ENCODE results near the gene PTPRG.

PTPRG gene

DNA sequence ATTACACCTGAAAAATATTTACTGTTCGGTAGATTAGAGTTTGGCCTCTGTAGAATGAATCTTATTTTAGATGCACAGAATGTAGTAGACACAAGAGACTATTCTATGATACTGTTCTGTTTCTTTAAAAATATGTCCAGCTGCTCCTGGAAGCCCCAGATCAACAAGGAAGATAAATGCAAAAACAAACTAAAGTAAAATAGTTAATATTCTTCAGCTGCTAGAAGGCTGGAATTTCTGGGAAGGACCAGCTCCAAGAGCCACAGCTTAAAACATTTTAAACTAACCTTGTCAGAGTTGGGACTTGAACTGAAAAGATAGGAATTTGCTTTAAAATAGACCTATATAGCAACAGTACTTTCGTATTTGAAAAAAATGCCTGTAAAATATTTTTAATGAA lies 277.9 kb downstream of the PTPRG start:
- Histone ChIP-seq H3K4me3 (ENCODE audit: insufficient read depth, low read depth, low read length, poor library complexity, severe bottlenecking) (no peak overlapping the region), H3K4me1 (ENCODE audit: control insufficient read depth, insufficient read depth, low read length, poor library complexity, severe bottlenecking) (no peaks in the 10 kb centered on the region), H3K27me3 (replicated peaks; ENCODE audit: control insufficient read depth, insufficient read depth, low read length, poor library complexity, severe bottlenecking) (no peaks in the 10 kb centered on the region), H3K27ac (ENCODE audit: insufficient read depth, low read length, poor library complexity, severe bottlenecking) (no peak overlapping the region), H3K9me3 (ENCODE audit: control insufficient read depth, low read length) (no peaks in the 10 kb centered on the region), H3K36me3 (ENCODE audit: control insufficient read depth, insufficient read depth, low read length) (no peaks in the 10 kb centered on the region)
- no peak for DNase-seq

GRCh38 chr3:61841111-61841845 lies 279.9 kb downstream of the PTPRG start:
- no peak for DNase-seq
- no peaks in the 10 kb centered on the region for H3K36me3 ChIP-seq (ENCODE audit: control insufficient read depth, insufficient read depth, low read length)

DNA sequence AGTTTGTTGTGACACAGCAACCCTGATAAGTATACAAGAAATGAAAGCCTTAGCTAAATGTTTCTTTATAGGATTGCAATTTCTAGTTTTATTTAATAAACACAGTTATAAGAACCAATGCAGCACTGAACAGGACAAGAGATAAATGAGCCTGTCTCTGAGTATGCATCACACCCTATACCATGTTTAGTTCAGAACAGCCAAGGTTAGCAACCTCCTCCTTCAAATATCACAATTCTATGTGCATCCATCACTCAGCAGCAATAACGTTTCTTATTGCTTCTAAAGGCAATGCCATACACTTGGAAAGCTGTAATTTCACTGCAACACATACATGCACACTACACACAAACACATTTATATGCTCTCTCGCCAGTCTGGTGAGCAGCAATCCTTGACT lies 280.6 kb downstream of the PTPRG start:
- Histone ChIP-seq H3K9me3 (ENCODE audit: control insufficient read depth, low read length) (no peaks in the 10 kb centered on the region), H3K36me3 (ENCODE audit: control insufficient read depth, insufficient read depth, low read length) (no peaks in the 10 kb centered on the region), H3K27me3 (replicated peaks; ENCODE audit: control insufficient read depth, insufficient read depth, low read length, poor library complexity, severe bottlenecking) (no peaks in the 10 kb centered on the region), H3K27ac (ENCODE audit: insufficient read depth, low read length, poor library complexity, severe bottlenecking) (no peak overlapping the region), H3K4me3 (ENCODE audit: insufficient read depth, low read depth, low read length, poor library complexity, severe bottlenecking) (no peak overlapping the region), H3K4me1 (ENCODE audit: control insufficient read depth, insufficient read depth, low read length, poor library complexity, severe bottlenecking) (no peaks in the 10 kb centered on the region)
- DNase-seq, result no peak

More at GRCh38 chr3:61841111-61841845, 279.9 kb downstream of the PTPRG start:
- no peaks in the 10 kb centered on the region for H3K4me1 ChIP-seq (ENCODE audit: control insufficient read depth, insufficient read depth, low read length, poor library complexity, severe bottlenecking)
- no peak overlapping the region for H3K27ac ChIP-seq (ENCODE audit: insufficient read depth, low read length, poor library complexity, severe bottlenecking)
- no peaks in the 10 kb centered on the region for H3K27me3 ChIP-seq (replicated peaks; ENCODE audit: control insufficient read depth, insufficient read depth, low read length, poor library complexity, severe bottlenecking)
- H3K9me3 ChIP-seq (ENCODE audit: control insufficient read depth, low read length), result no peaks in the 10 kb centered on the region
- H3K4me3 ChIP-seq (ENCODE audit: insufficient read depth, low read depth, low read length, poor library complexity, severe bottlenecking), result no peak overlapping the region

GRCh38 chr3:61844346-61844745 lies 283.0 kb downstream of the PTPRG start:
- DNase-seq, result no peak
- Histone ChIP-seq H3K36me3 (ENCODE audit: control insufficient read depth, insufficient read depth, low read length) (no peaks in the 10 kb centered on the region), H3K4me1 (ENCODE audit: control insufficient read depth, insufficient read depth, low read length, poor library complexity, severe bottlenecking) (no peaks in the 10 kb centered on the region), H3K9me3 (ENCODE audit: control insufficient read depth, low read length) (no peaks in the 10 kb centered on the region), H3K27me3 (replicated peaks; ENCODE audit: control insufficient read depth, insufficient read depth, low read length, poor library complexity, severe bottlenecking) (no peaks in the 10 kb centered on the region), H3K27ac (ENCODE audit: insufficient read depth, low read length, poor library complexity, severe bottlenecking) (no peak overlapping the region), H3K4me3 (ENCODE audit: insufficient read depth, low read depth, low read length, poor library complexity, severe bottlenecking) (no peak overlapping the region)

DNA sequence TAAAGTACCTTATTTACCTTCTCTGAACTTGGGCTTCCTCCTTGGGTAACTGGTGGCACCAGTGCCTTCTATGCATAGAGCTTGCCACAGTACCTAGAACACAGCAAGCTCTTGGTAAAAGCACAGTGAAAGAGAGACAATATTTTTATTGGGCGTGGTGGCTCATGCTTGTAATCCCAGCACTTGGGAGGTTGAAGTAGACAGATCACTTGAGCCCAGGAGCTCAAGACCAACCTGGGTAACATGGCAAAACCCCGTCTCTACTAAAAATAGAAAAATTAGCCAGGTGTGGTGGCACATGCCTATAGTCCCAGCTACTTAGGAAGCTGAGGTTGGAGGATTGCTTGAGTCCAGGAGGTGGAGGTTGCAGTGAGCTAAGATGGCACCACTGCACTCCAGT lies 285.1 kb downstream of the PTPRG start:
- H3K4me1 ChIP-seq (ENCODE audit: control insufficient read depth, insufficient read depth, low read length, poor library complexity, severe bottlenecking), result no peaks in the 10 kb centered on the region
- no peak for DNase-seq
- H3K27ac ChIP-seq (ENCODE audit: insufficient read depth, low read length, poor library complexity, severe bottlenecking), result no peak overlapping the region
- no peak overlapping the region for H3K4me3 ChIP-seq (ENCODE audit: insufficient read depth, low read depth, low read length, poor library complexity, severe bottlenecking)
- no peaks in the 10 kb centered on the region for H3K36me3 ChIP-seq (ENCODE audit: control insufficient read depth, insufficient read depth, low read length)
- no peaks in the 10 kb centered on the region for H3K27me3 ChIP-seq (replicated peaks; ENCODE audit: control insufficient read depth, insufficient read depth, low read length, poor library complexity, severe bottlenecking)
- no peaks in the 10 kb centered on the region for H3K9me3 ChIP-seq (ENCODE audit: control insufficient read depth, low read length)

DNA sequence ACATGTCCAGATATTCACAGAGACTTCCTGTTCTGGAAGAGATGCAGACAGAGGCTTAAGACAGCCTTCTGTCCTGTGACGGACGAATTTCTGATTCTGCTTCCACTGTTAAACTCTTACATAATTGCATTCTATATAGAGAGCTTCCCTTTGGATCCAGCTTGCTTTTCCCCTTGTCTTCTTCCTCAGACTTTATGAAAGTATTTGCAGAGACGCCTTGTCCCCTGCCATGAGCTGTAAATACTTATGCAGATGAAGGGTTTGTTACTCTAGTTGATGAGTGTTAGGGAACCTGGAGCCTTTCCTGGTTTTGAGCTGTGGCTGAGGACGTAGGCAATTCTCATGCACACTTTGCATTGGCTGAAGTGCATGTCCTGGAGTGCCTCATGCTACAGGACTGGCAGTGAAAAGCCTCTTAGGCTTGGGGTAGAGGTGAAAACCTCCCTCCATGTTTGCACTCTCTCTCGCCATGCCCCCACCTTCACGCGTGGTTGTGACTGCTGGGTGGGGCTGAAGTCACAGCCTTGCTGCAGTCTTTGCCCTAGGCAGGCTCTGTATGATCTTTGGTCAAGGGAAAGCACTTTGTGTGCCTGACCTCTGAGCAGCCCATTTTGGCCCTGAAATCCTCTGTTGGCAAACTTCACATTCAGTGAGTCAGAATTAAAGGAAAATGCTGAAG lies 286.6 kb downstream of the PTPRG start:
- no peaks in the 10 kb centered on the region for H3K9me3 ChIP-seq (ENCODE audit: control insufficient read depth, low read length)
- no peak overlapping the region for H3K4me3 ChIP-seq (ENCODE audit: insufficient read depth, low read depth, low read length, poor library complexity, severe bottlenecking)

GRCh38 chr3:61848885-61849284 lies 287.5 kb downstream of the PTPRG start:
- H3K9me3 ChIP-seq (ENCODE audit: control insufficient read depth, low read length), result no peaks in the 10 kb centered on the region
- H3K36me3 ChIP-seq (ENCODE audit: control insufficient read depth, insufficient read depth, low read length), result no peaks in the 10 kb centered on the region
- H3K27ac ChIP-seq (ENCODE audit: insufficient read depth, low read length, poor library complexity, severe bottlenecking), result no peak overlapping the region
- no peaks in the 10 kb centered on the region for H3K4me1 ChIP-seq (ENCODE audit: control insufficient read depth, insufficient read depth, low read length, poor library complexity, severe bottlenecking)
- no peaks in the 10 kb centered on the region for H3K27me3 ChIP-seq (replicated peaks; ENCODE audit: control insufficient read depth, insufficient read depth, low read length, poor library complexity, severe bottlenecking)
- DNase-seq, result no peak
- no peak overlapping the region for H3K4me3 ChIP-seq (ENCODE audit: insufficient read depth, low read depth, low read length, poor library complexity, severe bottlenecking)

More for the DNA sequence above, 286.6 kb downstream of the PTPRG start:
- Histone ChIP-seq H3K27me3 (replicated peaks; ENCODE audit: control insufficient read depth, insufficient read depth, low read length, poor library complexity, severe bottlenecking) (no peaks in the 10 kb centered on the region), H3K36me3 (ENCODE audit: control insufficient read depth, insufficient read depth, low read length) (no peaks in the 10 kb centered on the region), H3K27ac (ENCODE audit: insufficient read depth, low read length, poor library complexity, severe bottlenecking) (no peak overlapping the region), H3K4me1 (ENCODE audit: control insufficient read depth, insufficient read depth, low read length, poor library complexity, severe bottlenecking) (no peaks in the 10 kb centered on the region)
- no peak for DNase-seq

DNA sequence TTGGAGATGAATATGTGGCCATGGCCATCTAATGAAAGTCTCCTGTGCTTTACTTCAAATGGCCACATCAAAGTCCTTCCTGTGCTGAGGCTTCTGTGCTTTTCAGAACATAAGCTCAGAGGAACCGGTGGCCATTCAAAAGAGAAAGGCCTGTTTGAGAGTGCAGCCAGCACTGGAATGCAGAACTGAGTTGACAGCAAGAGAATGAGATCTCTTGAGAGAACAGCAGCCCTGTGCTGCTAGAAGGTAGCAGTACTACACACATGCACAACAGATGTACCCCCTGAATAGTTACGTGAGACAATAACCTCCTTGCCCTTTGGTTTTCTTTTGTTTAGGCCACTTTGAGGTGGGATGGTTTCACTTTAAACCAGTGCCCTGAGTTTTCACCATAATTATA lies 292.5 kb downstream of the PTPRG start:
- DNase-seq, result no peak
- Histone ChIP-seq H3K36me3 (ENCODE audit: control insufficient read depth, insufficient read depth, low read length) (no peaks in the 10 kb centered on the region), H3K27me3 (replicated peaks; ENCODE audit: control insufficient read depth, insufficient read depth, low read length, poor library complexity, severe bottlenecking) (no peaks in the 10 kb centered on the region), H3K4me1 (ENCODE audit: control insufficient read depth, insufficient read depth, low read length, poor library complexity, severe bottlenecking) (no peaks in the 10 kb centered on the region), H3K27ac (ENCODE audit: insufficient read depth, low read length, poor library complexity, severe bottlenecking) (no peak overlapping the region), H3K9me3 (ENCODE audit: control insufficient read depth, low read length) (no peaks in the 10 kb centered on the region), H3K4me3 (ENCODE audit: insufficient read depth, low read depth, low read length, poor library complexity, severe bottlenecking) (no peak overlapping the region)

- Histone ChIP-seq H3K9me3 (ENCODE audit: control insufficient read depth, low read length) (no peaks in the 10 kb centered on the region), H3K36me3 (ENCODE audit: control insufficient read depth, insufficient read depth, low read length) (no peaks in the 10 kb centered on the region)
Observed at GRCh38 chr3:61855211-61855610, 293.8 kb downstream of the PTPRG start.

DNA sequence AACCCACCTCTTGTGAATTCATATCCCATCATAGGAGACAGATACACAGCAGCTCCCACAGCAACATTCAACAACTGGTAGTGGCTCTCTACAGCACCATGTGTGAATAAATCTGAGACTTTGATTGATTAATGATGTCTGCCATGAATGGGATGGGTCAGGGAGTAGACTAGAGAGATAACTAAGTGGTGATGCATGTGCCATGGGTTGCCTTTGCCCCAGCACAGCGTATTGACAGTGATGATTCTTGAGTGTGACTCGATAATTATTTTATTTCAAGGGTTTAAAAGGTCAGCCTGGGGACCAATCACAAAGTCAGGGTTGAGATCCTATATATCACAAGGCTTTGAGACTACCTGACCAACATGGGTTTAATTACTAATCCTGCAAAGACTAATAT lies 295.9 kb downstream of the PTPRG start:
- Histone ChIP-seq H3K27me3 (replicated peaks; ENCODE audit: control insufficient read depth, insufficient read depth, low read length, poor library complexity, severe bottlenecking) (no peaks in the 10 kb centered on the region), H3K36me3 (ENCODE audit: control insufficient read depth, insufficient read depth, low read length) (no peaks in the 10 kb centered on the region), H3K9me3 (ENCODE audit: control insufficient read depth, low read length) (no peaks in the 10 kb centered on the region), H3K4me3 (ENCODE audit: insufficient read depth, low read depth, low read length, poor library complexity, severe bottlenecking) (no peak overlapping the region), H3K4me1 (ENCODE audit: control insufficient read depth, insufficient read depth, low read length, poor library complexity, severe bottlenecking) (no peaks in the 10 kb centered on the region), H3K27ac (ENCODE audit: insufficient read depth, low read length, poor library complexity, severe bottlenecking) (no peak overlapping the region)
- no peak for DNase-seq

More at GRCh38 chr3:61855211-61855610, 293.8 kb downstream of the PTPRG start:
- no peak for DNase-seq
- Histone ChIP-seq H3K4me3 (ENCODE audit: insufficient read depth, low read depth, low read length, poor library complexity, severe bottlenecking) (no peak overlapping the region), H3K27ac (ENCODE audit: insufficient read depth, low read length, poor library complexity, severe bottlenecking) (no peak overlapping the region), H3K27me3 (replicated peaks; ENCODE audit: control insufficient read depth, insufficient read depth, low read length, poor library complexity, severe bottlenecking) (no peaks in the 10 kb centered on the region), H3K4me1 (ENCODE audit: control insufficient read depth, insufficient read depth, low read length, poor library complexity, severe bottlenecking) (no peaks in the 10 kb centered on the region)
